Measurements from ENCODE around the gene MLIP. TPM values are rescaled to one million over a fixed set of nuclear protein-coding genes. Genes with fewer than 3 reads are reported as not detected.

Gene MLIP
- total and polyA plus RNA-seq, 9 donors: 0.05 to 1.2 (median 0.40) TPM; not detected in 4

DNA sequence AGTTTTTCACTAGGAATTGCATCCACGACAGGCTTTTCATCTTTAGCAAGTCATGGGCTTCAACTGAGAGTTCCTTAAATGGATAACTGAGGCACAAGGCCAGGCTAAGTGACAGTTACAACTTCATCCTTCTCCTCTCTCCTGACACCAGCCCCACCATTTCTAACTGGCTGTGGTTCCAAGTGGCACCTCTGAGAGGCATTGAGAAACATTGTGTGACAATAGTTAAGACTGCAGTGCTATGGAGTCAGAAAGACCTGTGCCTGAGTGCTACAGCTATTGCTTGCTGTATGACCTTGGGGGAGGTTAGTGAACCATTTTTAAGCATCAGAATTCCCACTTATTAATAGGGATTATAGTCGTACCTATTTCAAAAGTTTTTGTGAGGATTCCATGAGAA, 26.2 kb upstream of the MLIP start:
- DNase-seq: no peak
- H3K27ac ChIP-seq: no peak overlapping the region
- intact Hi-C loops (cut with DNase I): no loop called here
- no peaks in the 10 kb centered on the region for H3K27me3 ChIP-seq
- H3K4me3 ChIP-seq: no peak overlapping the region
- TF ChIP-seq, protein P1, sequence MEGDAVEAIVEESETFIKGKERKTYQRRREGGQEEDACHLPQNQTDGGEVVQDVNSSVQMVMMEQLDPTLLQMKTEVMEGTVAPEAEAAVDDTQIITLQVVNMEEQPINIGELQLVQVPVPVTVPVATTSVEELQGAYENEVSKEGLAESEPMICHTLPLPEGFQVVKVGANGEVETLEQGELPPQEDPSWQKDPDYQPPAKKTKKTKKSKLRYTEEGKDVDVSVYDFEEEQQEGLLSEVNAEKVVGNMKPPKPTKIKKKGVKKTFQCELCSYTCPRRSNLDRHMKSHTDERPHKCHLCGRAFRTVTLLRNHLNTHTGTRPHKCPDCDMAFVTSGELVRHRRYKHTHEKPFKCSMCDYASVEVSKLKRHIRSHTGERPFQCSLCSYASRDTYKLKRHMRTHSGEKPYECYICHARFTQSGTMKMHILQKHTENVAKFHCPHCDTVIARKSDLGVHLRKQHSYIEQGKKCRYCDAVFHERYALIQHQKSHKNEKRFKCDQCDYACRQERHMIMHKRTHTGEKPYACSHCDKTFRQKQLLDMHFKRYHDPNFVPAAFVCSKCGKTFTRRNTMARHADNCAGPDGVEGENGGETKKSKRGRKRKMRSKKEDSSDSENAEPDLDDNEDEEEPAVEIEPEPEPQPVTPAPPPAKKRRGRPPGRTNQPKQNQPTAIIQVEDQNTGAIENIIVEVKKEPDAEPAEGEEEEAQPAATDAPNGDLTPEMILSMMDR (IDR thresholded peaks at IDR 0.05): no peak
- TF ChIP-seq POLR2A (IDR thresholded peaks at IDR 0.05) (no peak), EP300 (IDR thresholded peaks at IDR 0.05) (no peak)
- 28 to 34% (median 32%) methylated on average over 2 of the region's 2 CpGs for WGBS, 3 donors
- H3K36me3 ChIP-seq: no peaks in the 10 kb centered on the region
- no peaks in the 10 kb centered on the region for H3K4me1 ChIP-seq (ENCODE audit: insufficient read depth)
- H3K9me3 ChIP-seq: no peaks in the 10 kb centered on the region

DNA sequence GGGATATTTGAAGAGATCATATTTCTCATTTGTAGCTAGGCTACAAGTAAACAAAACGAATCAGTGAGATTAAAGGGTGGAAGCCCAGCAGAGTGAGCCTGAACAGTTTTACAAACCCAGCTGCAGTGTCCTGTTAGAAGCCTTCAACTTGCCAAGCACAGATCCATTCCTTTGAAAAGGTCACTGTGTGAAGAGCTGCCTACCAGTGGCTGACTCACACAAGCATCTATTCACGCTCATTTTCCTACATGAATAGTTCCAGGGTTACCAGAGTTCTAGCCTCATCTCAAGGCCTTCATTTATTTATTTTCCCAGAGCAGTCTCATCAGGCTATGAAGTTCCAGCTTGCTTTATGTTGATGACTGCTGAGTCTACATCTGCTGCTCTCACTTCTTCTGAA, 25.7 kb upstream of the MLIP start:
- DNase-seq: no peak
- WGBS, 3 donors: 14 to 37% (median 14%) methylated on average over 2 of the region's 2 CpGs
- Histone ChIP-seq H3K27ac (no peak overlapping the region), H3K9me3 (no peaks in the 10 kb centered on the region), H3K36me3 (no peaks in the 10 kb centered on the region), H3K4me3 (no peak overlapping the region), H3K27me3 (no peaks in the 10 kb centered on the region), H3K4me1 (ENCODE audit: insufficient read depth) (no peaks in the 10 kb centered on the region)
- intact Hi-C loops (cut with DNase I): no loop called here
- TF ChIP-seq POLR2A (IDR thresholded peaks at IDR 0.05) (no peak), EP300 (IDR thresholded peaks at IDR 0.05) (no peak)
- TF ChIP-seq, protein P1 (IDR thresholded peaks at IDR 0.05): no peak

DNA sequence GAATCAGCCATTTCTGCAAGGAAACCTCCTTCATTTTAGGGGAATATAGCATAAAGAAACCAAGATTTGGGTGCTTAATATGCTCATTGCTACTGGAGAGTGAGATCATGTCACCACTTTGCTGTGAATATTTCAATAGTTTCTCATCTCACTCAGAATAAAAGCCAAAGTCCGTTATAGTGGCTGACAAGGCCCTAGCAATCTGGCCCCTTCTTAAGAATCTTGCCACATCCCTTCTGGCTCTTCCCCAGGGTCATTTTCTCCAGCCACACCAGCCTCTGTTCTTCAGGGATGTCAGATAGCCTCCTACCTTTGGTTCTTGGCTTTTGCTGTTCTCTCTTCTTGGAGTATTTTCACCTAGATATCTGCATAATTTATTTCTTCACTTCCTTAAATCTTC, 24.8 kb upstream of the MLIP start:
- Histone ChIP-seq H3K27ac (no peak overlapping the region), H3K36me3 (no peaks in the 10 kb centered on the region), H3K27me3 (no peaks in the 10 kb centered on the region), H3K4me3 (no peak overlapping the region), H3K4me1 (ENCODE audit: insufficient read depth) (no peaks in the 10 kb centered on the region), H3K9me3 (no peaks in the 10 kb centered on the region)
- intact Hi-C loops (cut with DNase I): no loop called here
- 43 to 68% (median 67%) methylated on average over 1 of the region's 1 CpG for WGBS, 3 donors
- TF ChIP-seq EP300 (IDR thresholded peaks at IDR 0.05) (no peak), POLR2A (IDR thresholded peaks at IDR 0.05) (no peak)
- TF ChIP-seq, protein P1 (IDR thresholded peaks at IDR 0.05): no peak
- no peak for DNase-seq

DNA sequence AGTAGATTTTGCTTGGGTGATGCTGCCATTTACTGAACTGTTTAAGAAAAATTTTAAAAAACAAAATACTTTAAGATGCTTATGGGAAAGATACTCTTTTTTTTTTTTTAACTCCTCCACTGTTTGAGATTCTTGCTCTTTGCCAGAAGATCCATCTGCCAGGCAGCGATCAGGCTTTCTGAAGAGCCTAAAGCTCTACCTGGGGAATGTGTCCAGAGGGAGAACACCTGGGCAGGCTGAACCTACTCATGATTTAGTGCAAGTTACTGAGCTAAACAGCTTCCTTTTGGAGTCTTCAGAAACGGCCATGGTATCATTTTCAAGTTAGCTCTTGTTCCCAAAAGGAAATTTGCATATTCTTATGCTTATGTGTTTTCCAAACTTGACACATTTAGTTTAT, 23.5 kb upstream of the MLIP start:
- Histone ChIP-seq H3K4me1 (ENCODE audit: insufficient read depth) (no peaks in the 10 kb centered on the region), H3K27me3 (no peaks in the 10 kb centered on the region), H3K4me3 (no peak overlapping the region), H3K36me3 (no peaks in the 10 kb centered on the region), H3K9me3 (no peaks in the 10 kb centered on the region), H3K27ac (no peak overlapping the region)
- TF ChIP-seq EP300 (IDR thresholded peaks at IDR 0.05): no peak
- TF ChIP-seq, protein P1 (IDR thresholded peaks at IDR 0.05): no peak
- no peak for TF ChIP-seq POLR2A (IDR thresholded peaks at IDR 0.05)
- 56 to 64% (median 64%) methylated on average over 2 of the region's 2 CpGs for WGBS, 3 donors
- intact Hi-C loops (cut with DNase I): no loop called here
- DNase-seq: no peak
